GM21717 (cell line): ENCODE measurements around the gene METTL22.

Experiments used
- ATAC-seq: cut with Tn5 transposase; IDR thresholded peaks from one replicate; pipeline ENCODE4 v1.9.1; 2021; ENCODE audit warnings: mild to moderate bottlenecking, moderate library complexity; ENCODE audit not compliant: unreplicated experiment

Gene METTL22

GRCh38 chr16:8663192-8664089 is 41.9 kb downstream of the METTL22 start:
- ATAC-seq, result no peak

- ATAC-seq, result no peak
Measured at GRCh38 chr16:8665529-8665928, 44.0 kb downstream of the METTL22 start.

GRCh38 chr16:8667492-8667891 is 46.0 kb downstream of the METTL22 start:
- ATAC-seq, result no peak

- ATAC-seq, result no peak
Measured at GRCh38 chr16:8668113-8668512, 46.6 kb downstream of the METTL22 start.

GRCh38 chr16:8669481-8669880 is 48.0 kb downstream of the METTL22 start:
- ATAC-seq, result no peak

GRCh38 chr16:8670014-8670560 is 48.6 kb downstream of the METTL22 start:
- no peak for ATAC-seq

- peak; percentile 43 for ATAC-seq
Measured at GRCh38 chr16:8673611-8674412, 52.3 kb downstream of the METTL22 start.

- ATAC-seq, result peak; percentile 99
Measured at GRCh38 chr16:8674413-8675022, 53.0 kb downstream of the METTL22 start, which contains the start of gene ABAT. Gene ABAT (plus strand): TSS chr16:8674617. CDS start chr16:8735740, 61,123 bp downstream.

- no peak for ATAC-seq
Measured at GRCh38 chr16:8675183-8676159, 54.0 kb downstream of the METTL22 start.

GRCh38 chr16:8676160-8676547 is 54.7 kb downstream of the METTL22 start:
- ATAC-seq, result no peak

- no peak for ATAC-seq
Measured at GRCh38 chr16:8676737-8677375, 55.4 kb downstream of the METTL22 start.

- no peak for ATAC-seq
Measured at GRCh38 chr16:8677481-8677880, 56.0 kb downstream of the METTL22 start.

GRCh38 chr16:8678068-8678927 is 56.8 kb downstream of the METTL22 start:
- ATAC-seq, result no peak

- ATAC-seq, result no peak
Measured at GRCh38 chr16:8679151-8679550, 57.7 kb downstream of the METTL22 start.

- ATAC-seq, result no peak
Measured at GRCh38 chr16:8682551-8683259, 61.2 kb downstream of the METTL22 start.

GRCh38 chr16:8683640-8684039 is 62.1 kb downstream of the METTL22 start:
- ATAC-seq, result no peak

- no peak for ATAC-seq
Measured at GRCh38 chr16:8685617-8686016, 64.1 kb downstream of the METTL22 start.
